BLaER1 treated with 17β-estradiol and CSF1 and Interleukin-3, amounts not matched to agents 10 nM and 100 nM (cell line): Measurements from ENCODE around the gene SLC5A1.
"Not testable (repeated sequence)": the region's sequence is repeated elsewhere in the genome, so short reads cannot be mapped to it uniquely, and the experiment has no call there.

ENCODE experiments used
- H3K27ac ChIP-seq, 11 experiments: shearing (Covaris generic); formaldehyde crosslinking; 2 replicates each; pipeline ENCODE4 v1.8.1; 2022
- H3K27me3 ChIP-seq, 11 experiments: shearing (Covaris generic); formaldehyde crosslinking; 2 replicates each; pipeline ENCODE4 v1.8.1; 2022
- H3K36me3 ChIP-seq, 11 experiments: shearing (Covaris generic); formaldehyde crosslinking; 2 replicates each; pipeline ENCODE4 v1.8.1; 2022
- H3K4me1 ChIP-seq, 10 experiments: shearing (Covaris generic); formaldehyde crosslinking; 2 replicates each; pipeline ENCODE4 v1.8.1; 2022
- H3K4me2 ChIP-seq, 11 experiments: shearing (Covaris generic); formaldehyde crosslinking; 2 replicates each; pipeline ENCODE4 v1.8.1; 2022
- H3K4me3 ChIP-seq, 10 experiments: shearing (Covaris generic); formaldehyde crosslinking; 2 replicates each; pipeline ENCODE4 v1.8.1; 2022
- H3K9ac ChIP-seq, 11 experiments: shearing (Covaris generic); formaldehyde crosslinking; 2 replicates each; pipeline ENCODE4 v1.8.1; 2022
- H3K9me3 ChIP-seq, 11 experiments: shearing (Covaris generic); formaldehyde crosslinking; replicated peaks in 1 of 11; 2 replicates each; pipeline ENCODE4 v1.8.1; 2022
- H4K20me1 ChIP-seq, 11 experiments: shearing (Covaris generic); formaldehyde crosslinking; 2 replicates each; pipeline ENCODE4 v1.8.1; 2022
- Cebpa-rat ChIP-seq, 11 experiments: shearing (Covaris generic); IDR thresholded peaks; 2 replicates each; pipeline ENCODE4 v1.8.1; 2022

SLC5A1 gene

DNA sequence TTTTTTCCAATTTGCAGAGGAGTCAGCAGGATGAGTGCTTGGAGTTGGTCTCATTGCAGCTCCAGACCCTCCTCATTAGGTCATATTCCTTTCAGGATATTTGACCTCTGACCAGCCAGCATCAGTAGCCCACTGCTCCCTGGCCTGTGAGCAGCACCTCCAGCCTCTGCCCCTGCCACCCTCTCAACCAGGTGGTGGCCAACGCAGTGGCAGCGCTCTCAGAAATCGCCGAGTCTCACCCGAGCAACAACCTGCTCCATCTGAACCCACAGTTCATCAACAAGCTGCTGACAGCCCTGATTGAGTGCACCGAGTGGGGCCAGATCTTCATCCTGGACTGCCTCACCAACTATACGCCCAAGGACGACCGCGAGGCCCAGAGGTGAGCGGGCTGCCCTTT is 89.1 kb downstream of the SLC5A1 start:
- H3K4me2 ChIP-seq = no peak overlapping the region
- no peak for TF ChIP-seq Cebpa-rat (IDR thresholded peaks at IDR 0.05)
- H3K4me3 ChIP-seq = no peak overlapping the region
- no peaks in the 10 kb centered on the region for H3K36me3 ChIP-seq
- H3K9ac ChIP-seq = no peak overlapping the region
- H3K9me3 ChIP-seq = no peaks in the 10 kb centered on the region
- peaks cover 0 to 55% (median 3%) of the 10 kb centered on the region in 10 experiments; a peak in 12 of 20 replicates for H3K4me1 ChIP-seq
- no peaks in the 10 kb centered on the region for H4K20me1 ChIP-seq
- H3K27ac ChIP-seq = no peak overlapping the region
- H3K27me3 ChIP-seq = no peaks in the 10 kb centered on the region

DNA sequence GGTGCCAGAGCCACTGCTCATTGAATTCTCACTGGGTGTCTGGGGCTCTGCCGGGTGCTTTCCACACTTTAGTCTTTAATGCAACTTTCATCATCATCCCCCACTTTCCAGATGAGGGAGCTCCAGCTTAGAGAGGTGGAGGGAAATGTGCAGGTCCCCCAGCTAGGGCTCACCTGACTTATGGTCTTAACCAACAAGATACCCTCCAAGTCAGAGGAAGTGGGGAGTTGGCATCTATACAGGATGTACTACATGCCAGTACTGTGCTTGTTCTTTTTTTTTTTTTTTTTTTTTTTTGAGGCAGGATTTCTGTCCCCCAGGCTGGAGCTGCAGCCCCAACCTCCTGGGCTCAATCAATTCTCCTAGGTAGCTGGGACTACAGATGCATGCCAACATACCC is 89.7 kb downstream of the SLC5A1 start:
- Histone ChIP-seq H3K27me3 (no peaks in the 10 kb centered on the region), H3K36me3 (no peaks in the 10 kb centered on the region), H4K20me1 (no peaks in the 10 kb centered on the region), H3K4me3 (no peak overlapping the region), H3K9ac (no peak overlapping the region), H3K4me2 (peak overlapping the region in 1 of 11 experiments; percentile 7; a peak in 2 of 22 replicates), H3K27ac (no peak overlapping the region), H3K9me3 (peaks cover 0 to 5% (median 0%) of the 10 kb centered on the region in 11 experiments; a peak in 2 of 22 replicates), H3K4me1 (peaks cover 6 to 58% (median 9%) of the 10 kb centered on the region in 10 experiments; a peak in 19 of 20 replicates)
- TF ChIP-seq Cebpa-rat (IDR thresholded peaks at IDR 0.05) = no peak

DNA sequence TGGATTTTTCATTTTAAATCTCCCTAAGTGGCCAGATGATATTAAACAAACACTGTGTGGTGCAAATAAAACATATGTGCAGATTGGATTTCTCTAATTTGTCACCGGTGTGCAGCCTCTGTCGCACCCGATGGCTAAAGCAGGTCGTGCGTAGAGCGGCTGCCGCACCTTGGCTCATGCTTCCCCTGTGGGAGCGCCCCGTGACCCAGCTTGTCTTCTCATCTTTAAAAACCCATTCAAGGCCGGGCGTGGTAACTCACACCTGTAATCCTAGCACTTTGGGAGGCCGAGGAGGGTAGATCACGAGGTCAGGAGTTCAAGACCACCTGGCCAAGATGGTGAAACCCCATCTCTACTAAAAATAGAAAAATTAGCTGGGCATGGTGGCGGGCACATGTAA is 91.7 kb downstream of the SLC5A1 start:
- not testable (repeated sequence) for H3K9me3 ChIP-seq, H3K4me3 ChIP-seq, H3K36me3 ChIP-seq, H4K20me1 ChIP-seq, H3K27me3 ChIP-seq, H3K9ac ChIP-seq, H3K27ac ChIP-seq
- peak overlapping the region in 3 of 11 experiments; percentile 52 to 68 (median 68); a peak in 3 of 22 replicates for H3K4me2 ChIP-seq
- H3K4me1 ChIP-seq = peaks cover 14 to 73% (median 21%) of the 10 kb centered on the region in 10 experiments

DNA sequence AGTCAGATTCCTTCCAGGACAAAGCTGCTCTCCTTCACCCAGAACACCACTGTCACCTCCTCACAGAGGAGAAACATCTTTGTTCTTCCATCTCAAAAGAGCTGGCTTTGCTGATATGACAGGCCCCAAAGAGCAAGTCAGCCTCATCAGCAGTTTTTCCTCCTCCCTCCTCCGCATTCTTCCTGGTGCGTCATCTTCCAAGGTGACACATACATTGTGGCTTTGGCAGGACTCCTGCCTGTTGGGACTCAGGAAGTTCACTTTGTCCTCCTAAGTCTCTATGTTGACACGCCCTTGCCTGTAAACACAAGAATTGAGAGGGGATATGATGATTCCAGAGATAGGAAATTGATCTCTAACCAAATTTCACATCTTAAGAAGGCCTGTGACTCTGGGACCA is 92.9 kb downstream of the SLC5A1 start:
- peak overlapping the region in 4 of 11 experiments; percentile 44 to 68 (median 64); a peak in 7 of 22 replicates for H3K4me2 ChIP-seq
- not testable (repeated sequence) for H3K27me3 ChIP-seq, H3K36me3 ChIP-seq, H4K20me1 ChIP-seq, H3K9ac ChIP-seq, H3K4me3 ChIP-seq, H3K9me3 ChIP-seq
- peak overlapping the region in 1 of 11 experiments; percentile 12; a peak in 1 of 22 replicates for H3K27ac ChIP-seq
- H3K4me1 ChIP-seq = peaks cover 14 to 71% (median 21%) of the 10 kb centered on the region in 10 experiments

DNA sequence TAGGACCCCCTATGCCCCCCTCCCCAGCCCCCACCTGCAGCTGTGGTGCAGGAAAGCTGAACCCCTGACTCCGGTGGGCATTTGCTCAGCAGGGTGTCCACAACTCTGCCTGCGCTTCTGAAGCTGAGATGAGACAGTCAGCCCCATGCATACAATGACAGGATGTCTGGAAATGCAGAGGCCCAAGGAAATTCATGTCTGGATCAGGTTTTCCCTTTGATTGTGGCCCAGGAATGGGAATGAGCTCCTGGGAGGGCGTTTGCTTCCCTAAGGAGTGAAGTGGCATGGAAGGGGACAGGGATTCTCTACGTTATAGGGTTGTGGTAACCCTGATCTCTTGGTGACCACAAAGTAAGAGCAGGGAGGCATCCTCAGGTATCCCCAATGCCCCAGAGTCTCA is 93.8 kb downstream of the SLC5A1 start:
- H3K9ac ChIP-seq, H3K36me3 ChIP-seq, H3K9me3 ChIP-seq, H4K20me1 ChIP-seq, H3K4me3 ChIP-seq, H3K27me3 ChIP-seq: not testable (repeated sequence)
- peak overlapping the region in 5 of 11 experiments; percentile 47 to 82 (median 74); a peak in 7 of 22 replicates for H3K27ac ChIP-seq
- peak overlapping the region in 6 of 11 experiments; percentile 62 to 86 (median 74); a peak in 10 of 22 replicates for H3K4me2 ChIP-seq
- peaks cover 14 to 80% (median 26%) of the 10 kb centered on the region in 10 experiments for H3K4me1 ChIP-seq

DNA sequence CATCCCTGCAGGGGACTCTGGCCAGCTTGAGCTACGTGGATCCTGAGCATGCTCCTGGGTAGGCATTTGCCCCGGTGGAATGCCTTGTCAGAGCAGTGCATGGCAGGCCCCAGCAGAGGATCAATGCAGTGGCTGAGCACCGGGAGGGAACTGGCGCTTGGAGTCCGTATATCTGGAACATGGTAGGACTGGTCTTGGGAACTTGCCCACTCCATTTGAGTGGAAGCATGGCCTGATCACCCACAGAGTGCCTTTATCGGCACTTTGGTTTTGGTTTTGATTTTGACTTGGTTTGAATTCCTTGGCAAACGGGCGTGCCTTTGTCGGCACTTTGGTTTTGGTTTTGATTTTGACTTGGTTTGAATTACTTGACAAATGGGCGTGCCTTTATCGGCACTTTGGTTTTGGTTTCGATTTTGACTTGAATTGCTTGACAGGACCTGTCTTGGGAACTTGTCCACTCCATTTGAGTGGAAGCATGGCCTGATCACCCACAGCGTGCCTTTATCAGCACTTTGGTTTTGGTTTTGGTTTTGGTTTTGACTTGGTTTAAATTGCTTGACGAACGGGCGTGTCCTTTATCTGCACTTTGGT is 94.8 kb downstream of the SLC5A1 start:
- H3K27me3 ChIP-seq, H3K9me3 ChIP-seq, H4K20me1 ChIP-seq, H3K36me3 ChIP-seq: not testable (repeated sequence)
- Histone ChIP-seq H3K9ac (peak overlapping the region in 7 of 11 experiments; percentile 36 to 51 (median 45); a peak in 11 of 22 replicates), H3K27ac (peak overlapping the region in 10 of 11 experiments; percentile 10 to 82 (median 70); a peak in 19 of 22 replicates), H3K4me3 (peak overlapping the region; percentile 13 to 56 (median 40); a peak in 18 of 20 replicates), H3K4me2 (peak overlapping the region; percentile 62 to 87 (median 76)), H3K4me1 (peaks cover 17 to 84% (median 36%) of the 10 kb centered on the region in 10 experiments)

DNA sequence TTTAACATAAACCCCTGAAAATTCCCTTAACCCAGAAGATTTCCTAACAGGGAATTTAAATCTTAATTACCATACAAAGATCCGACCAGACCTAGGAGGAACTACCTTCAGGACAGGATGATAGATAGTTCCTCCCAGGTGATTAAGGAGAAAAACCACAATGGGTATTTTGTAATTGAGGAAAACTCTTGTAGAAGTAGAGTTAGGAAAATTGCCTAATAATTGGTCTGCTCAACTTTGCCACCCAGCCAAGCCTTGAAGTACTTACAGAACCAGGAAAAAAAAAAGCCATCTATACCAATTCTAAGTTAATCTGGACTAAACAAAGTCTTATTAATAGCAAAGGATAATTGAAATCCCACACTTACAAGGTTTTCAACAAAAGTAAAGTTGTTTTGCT is 95.5 kb downstream of the SLC5A1 start:
- Histone ChIP-seq H3K9ac (peak overlapping the region in 1 of 11 experiments; percentile 51; a peak in 1 of 22 replicates), H3K4me2 (peak overlapping the region; percentile 62 to 87 (median 76); a peak in 20 of 22 replicates), H3K27ac (peak overlapping the region in 9 of 11 experiments; percentile 10 to 82 (median 73); a peak in 13 of 22 replicates), H3K4me3 (peak overlapping the region in 8 of 10 experiments; percentile 13 to 56 (median 43); a peak in 8 of 20 replicates), H3K4me1 (peaks cover 17 to 86% (median 43%) of the 10 kb centered on the region in 10 experiments)
- not testable (repeated sequence) for H3K27me3 ChIP-seq, H3K36me3 ChIP-seq, H4K20me1 ChIP-seq, H3K9me3 ChIP-seq

DNA sequence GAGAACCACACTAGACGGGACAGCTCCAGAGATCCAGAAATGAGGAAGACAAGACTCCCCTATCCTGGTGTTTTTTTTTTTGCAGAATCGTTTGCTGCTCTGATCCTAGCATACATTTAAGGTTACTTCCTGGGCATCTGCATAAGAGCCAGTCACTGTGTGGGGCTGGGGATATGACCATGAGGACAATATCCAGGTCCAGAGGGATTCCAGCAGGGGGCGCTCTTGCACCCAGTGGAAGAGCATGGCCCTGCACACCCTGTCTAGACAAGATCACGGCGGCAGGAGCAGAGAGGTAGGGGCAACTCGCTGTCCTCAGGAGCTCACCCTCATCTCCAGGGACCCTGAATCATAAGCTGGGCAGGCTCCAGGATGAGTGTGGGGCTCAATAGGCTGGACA is 97.6 kb downstream of the SLC5A1 start:
- Histone ChIP-seq H3K4me2 (peak overlapping the region in 2 of 11 experiments; percentile 37 to 90; a peak in 1 of 22 replicates), H3K9me3 (peaks cover 0 to 11% (median 0%) of the 10 kb centered on the region in 11 experiments; a peak in 4 of 22 replicates), H3K4me1 (peaks cover 26 to 80% (median 60%) of the 10 kb centered on the region in 10 experiments)
- not testable (repeated sequence) for H3K27ac ChIP-seq, H3K36me3 ChIP-seq, H3K9ac ChIP-seq, H3K27me3 ChIP-seq, H3K4me3 ChIP-seq, H4K20me1 ChIP-seq

DNA sequence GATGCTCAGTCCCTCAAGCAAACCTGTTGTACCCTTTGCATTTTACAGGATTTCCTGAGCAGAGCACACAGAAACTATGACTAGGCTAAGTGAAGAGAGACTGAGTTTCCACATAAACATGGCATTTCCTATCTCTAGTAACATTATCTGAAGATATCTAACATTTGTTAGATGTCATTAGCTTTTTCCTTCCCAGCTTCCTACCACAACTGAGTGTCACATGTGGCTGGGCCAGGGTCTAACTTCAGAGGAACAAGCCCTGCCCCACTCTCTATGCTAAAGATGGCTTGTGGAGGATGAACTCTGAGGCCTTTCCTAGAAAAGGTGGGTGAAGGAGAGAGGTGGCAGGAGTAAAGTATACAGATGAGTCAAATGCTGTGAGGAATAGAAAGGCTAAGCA is 99.5 kb downstream of the SLC5A1 start:
- no peaks in the 10 kb centered on the region for H3K27me3 ChIP-seq
- TF ChIP-seq Cebpa-rat (IDR thresholded peaks at IDR 0.05) = no peak
- peaks cover 9 to 17% (median 9%) of the 10 kb centered on the region in 11 experiments for H3K9me3 ChIP-seq
- 0 out of 22 replicates have a peak, but pooled peaks cover 0 to 4% (median 0%) of the 10 kb centered on the region in 11 experiments for H3K36me3 ChIP-seq
- peak overlapping the region in 9 of 11 experiments; percentile 22 to 94 (median 88); a peak in 17 of 22 replicates for H3K27ac ChIP-seq
- no peak overlapping the region for H3K4me3 ChIP-seq
- H3K4me2 ChIP-seq = peak overlapping the region in 9 of 11 experiments; percentile 8 to 90 (median 80); a peak in 17 of 22 replicates
- peak overlapping the region in 1 of 11 experiments; percentile 75; a peak in 2 of 22 replicates for H3K9ac ChIP-seq
- no peaks in the 10 kb centered on the region for H4K20me1 ChIP-seq
- H3K4me1 ChIP-seq = peaks cover 20 to 62% (median 51%) of the 10 kb centered on the region in 10 experiments
